Large intestine (tissue), 3 donors: ENCODE data around the gene SAPCD1. TPM values are rescaled to one million over a fixed set of nuclear protein-coding genes. Genes with fewer than 3 reads are reported as not detected.
A peak's percentile ranks its signal among the peaks of the same experiment; 100 is the strongest.

Experiments used
- DNase-seq, 2 donors: peaks; one replicate each; pipeline versions ENCODE4 v3.0.0 to v3.0.0-alpha.2; 2013
- H3K27ac ChIP-seq: one replicate; pipeline ENCODE4 v1.5.1; 2013; ENCODE audit warnings: low read length
- H3K27me3 ChIP-seq: 2 replicates; pipeline ENCODE4 v1.6.1; 2013; ENCODE audit warnings: low read length; ENCODE audit not compliant: control insufficient read depth, insufficient read depth
- H3K36me3 ChIP-seq: 2 replicates; pipeline ENCODE4 v1.6.1; 2013; ENCODE audit warnings: low read length; ENCODE audit not compliant: control insufficient read depth, insufficient read depth
- H3K4me1 ChIP-seq: one replicate; pipeline ENCODE4 v1.6.1; 2013; ENCODE audit warnings: low read length; ENCODE audit not compliant: control insufficient read depth, insufficient read depth
- H3K4me3 ChIP-seq: one replicate; pipeline ENCODE4 v1.5.1; 2013; ENCODE audit warnings: low read length
- H3K9me3 ChIP-seq: one replicate; pipeline ENCODE4 v1.6.1; 2013; ENCODE audit warnings: mild to moderate bottlenecking, low read depth, low read length, moderate library complexity; ENCODE audit not compliant: control insufficient read depth
- WGBS: methylation state at CpG from one replicate; pipeline ENCODE4 v1.1.5; 2013; ENCODE audit warnings: low lambda C conversion rate; ENCODE audit not compliant: insufficient coverage; 5-methylcytosine and 5-hydroxymethylcytosine counted together
- polyA plus RNA-seq: library from polyadenylated mRNA; unstranded; fragments of 120-200 nt; gene quantifications from one replicate; pipeline ENCODE4 v1.2.1, GENCODE V29; 2013

Gene SAPCD1
- polyA plus RNA-seq, 1 donor = 15.0 TPM

GRCh38 chr6:31729515-31729978 is 32.9 kb upstream of the SAPCD1 start:
- H3K27ac ChIP-seq = peak overlapping the region; percentile 99
- peaks cover 30% of the 10 kb centered on the region for H3K4me1 ChIP-seq
- no CpG with 5 or more reads among the region's 29 CpGs for WGBS
- peak; percentile 87 to 94 for DNase-seq
- no peaks in the 10 kb centered on the region for H3K9me3 ChIP-seq
- H3K27me3 ChIP-seq = no peaks in the 10 kb centered on the region
- peaks cover 68% of the 10 kb centered on the region for H3K36me3 ChIP-seq
- peak overlapping the region; percentile 96 for H3K4me3 ChIP-seq

GRCh38 chr6:31729979-31730630 is 32.4 kb upstream of the SAPCD1 start:
- peak overlapping the region; percentile 96 for H3K4me3 ChIP-seq
- H3K27me3 ChIP-seq = no peaks in the 10 kb centered on the region
- peak overlapping the region; percentile 99 for H3K27ac ChIP-seq
- WGBS = no CpG with 5 or more reads among the region's 46 CpGs
- peaks cover 68% of the 10 kb centered on the region for H3K36me3 ChIP-seq
- peak; percentile 88 for DNase-seq
- peaks cover 30% of the 10 kb centered on the region for H3K4me1 ChIP-seq
- no peaks in the 10 kb centered on the region for H3K9me3 ChIP-seq

DNA sequence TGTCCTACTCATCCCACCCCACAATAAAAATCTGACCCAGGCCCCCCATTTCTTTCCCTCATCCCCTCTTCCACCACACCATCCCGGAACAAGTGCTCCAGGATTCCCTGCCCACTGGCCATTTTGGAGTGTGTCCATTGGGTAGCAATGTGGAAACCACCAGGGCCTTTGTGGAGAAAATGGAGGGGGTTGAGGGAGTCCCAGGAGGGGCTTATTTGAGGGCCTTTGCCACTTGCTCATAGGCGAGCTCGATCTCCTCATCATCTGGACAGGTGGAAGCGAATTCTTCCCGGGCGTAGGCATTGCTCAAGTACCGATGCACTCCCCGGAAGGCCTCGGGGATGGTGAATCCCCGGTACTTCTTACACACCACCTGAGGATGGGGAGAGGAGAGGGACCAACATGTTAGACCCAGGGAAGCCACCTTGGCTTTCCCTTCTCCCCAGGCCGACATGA is 31.8 kb upstream of the SAPCD1 start:
- H3K4me1 ChIP-seq = peaks cover 30% of the 10 kb centered on the region
- H3K27me3 ChIP-seq = no peaks in the 10 kb centered on the region
- DNase-seq = no peak
- no CpG with 5 or more reads among the region's 11 CpGs for WGBS
- no peaks in the 10 kb centered on the region for H3K9me3 ChIP-seq
- H3K36me3 ChIP-seq = peaks cover 65% of the 10 kb centered on the region
- peak overlapping the region; percentile 99 for H3K27ac ChIP-seq
- H3K4me3 ChIP-seq = peak overlapping the region; percentile 96

DNA sequence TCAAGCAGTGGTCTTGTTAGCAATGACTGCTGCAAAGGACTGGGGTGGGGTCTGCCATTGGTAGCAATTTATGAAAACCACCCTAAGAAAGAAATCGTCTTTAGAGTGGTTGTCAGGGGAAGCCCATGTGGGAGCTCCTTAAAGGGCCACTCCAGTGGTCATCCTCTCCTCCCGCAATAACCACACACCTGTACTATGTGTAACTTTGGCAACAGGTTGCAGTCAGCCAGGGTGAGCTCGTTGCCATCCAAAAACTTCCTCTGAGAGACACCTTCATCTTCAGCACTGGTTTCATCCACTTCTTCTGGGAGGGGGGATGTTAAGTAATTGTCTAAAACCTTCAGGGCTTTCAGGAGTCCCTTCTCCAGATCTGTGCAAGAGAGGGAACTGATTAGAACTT is 30.4 kb upstream of the SAPCD1 start:
- Histone ChIP-seq H3K4me1 (peaks cover 34% of the 10 kb centered on the region), H3K4me3 (no peak overlapping the region), H3K27me3 (no peaks in the 10 kb centered on the region), H3K9me3 (no peaks in the 10 kb centered on the region), H3K36me3 (peaks cover 52% of the 10 kb centered on the region), H3K27ac (no peak overlapping the region)
- no CpG with 5 or more reads among the region's 3 CpGs for WGBS
- no peak for DNase-seq

GRCh38 chr6:31733734-31734133 is 28.7 kb upstream of the SAPCD1 start:
- Histone ChIP-seq H3K4me1 (peaks cover 30% of the 10 kb centered on the region), H3K4me3 (peak overlapping the region; percentile 87), H3K9me3 (no peaks in the 10 kb centered on the region), H3K27ac (peak overlapping the region; percentile 96), H3K27me3 (no peaks in the 10 kb centered on the region), H3K36me3 (peaks cover 41% of the 10 kb centered on the region)
- no peak for DNase-seq
- no CpG with 5 or more reads among the region's 4 CpGs for WGBS

DNA sequence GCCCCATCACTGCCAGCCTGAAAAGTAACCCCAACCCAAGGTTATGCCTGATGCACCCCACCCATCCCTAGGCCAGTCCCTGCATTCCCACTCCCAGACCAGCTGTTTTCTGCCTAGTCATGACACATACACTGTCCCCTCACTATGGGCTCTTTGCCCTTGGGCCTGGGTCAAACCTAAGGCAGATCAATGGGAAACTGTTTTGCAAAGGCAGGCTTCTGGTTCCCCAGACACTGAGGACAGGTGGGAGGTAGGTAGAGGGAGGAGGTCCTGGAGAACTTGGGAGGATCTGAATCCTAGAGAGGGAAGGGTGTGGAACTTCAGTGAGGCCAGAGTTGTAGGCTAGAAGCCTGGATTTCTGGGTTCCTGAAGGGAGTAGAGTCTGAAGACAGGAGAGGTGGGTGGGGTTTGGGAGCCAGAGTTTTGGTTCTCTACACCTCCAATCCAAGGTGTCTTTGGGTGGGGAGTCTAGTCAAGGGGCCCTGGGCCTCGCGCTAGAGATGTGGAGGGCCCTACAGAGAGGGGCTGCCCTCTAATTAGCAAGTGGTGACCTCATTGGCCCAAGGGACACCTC is 28.1 kb upstream of the SAPCD1 start:
- no peaks in the 10 kb centered on the region for H3K9me3 ChIP-seq
- DNase-seq = no peak
- no peaks in the 10 kb centered on the region for H3K27me3 ChIP-seq
- peaks cover 41% of the 10 kb centered on the region for H3K36me3 ChIP-seq
- H3K4me1 ChIP-seq = peaks cover 33% of the 10 kb centered on the region
- H3K27ac ChIP-seq = peak overlapping the region; percentile 96
- H3K4me3 ChIP-seq = peak overlapping the region; percentile 87
- no CpG with 5 or more reads among the region's 2 CpGs for WGBS

- peaks cover 33% of the 10 kb centered on the region for H3K4me1 ChIP-seq
- H3K27me3 ChIP-seq = no peaks in the 10 kb centered on the region
- H3K27ac ChIP-seq = peak overlapping the region; percentile 96
- H3K36me3 ChIP-seq = peaks cover 41% of the 10 kb centered on the region
- H3K4me3 ChIP-seq = peak overlapping the region; percentile 87
- WGBS = 3% methylated on average over 7 of the region's 18 CpGs
- no peaks in the 10 kb centered on the region for H3K9me3 ChIP-seq
- peak; percentile 72 to 86 for DNase-seq
Measured at GRCh38 chr6:31734821-31735406, 27.5 kb upstream of the SAPCD1 start.

DNA sequence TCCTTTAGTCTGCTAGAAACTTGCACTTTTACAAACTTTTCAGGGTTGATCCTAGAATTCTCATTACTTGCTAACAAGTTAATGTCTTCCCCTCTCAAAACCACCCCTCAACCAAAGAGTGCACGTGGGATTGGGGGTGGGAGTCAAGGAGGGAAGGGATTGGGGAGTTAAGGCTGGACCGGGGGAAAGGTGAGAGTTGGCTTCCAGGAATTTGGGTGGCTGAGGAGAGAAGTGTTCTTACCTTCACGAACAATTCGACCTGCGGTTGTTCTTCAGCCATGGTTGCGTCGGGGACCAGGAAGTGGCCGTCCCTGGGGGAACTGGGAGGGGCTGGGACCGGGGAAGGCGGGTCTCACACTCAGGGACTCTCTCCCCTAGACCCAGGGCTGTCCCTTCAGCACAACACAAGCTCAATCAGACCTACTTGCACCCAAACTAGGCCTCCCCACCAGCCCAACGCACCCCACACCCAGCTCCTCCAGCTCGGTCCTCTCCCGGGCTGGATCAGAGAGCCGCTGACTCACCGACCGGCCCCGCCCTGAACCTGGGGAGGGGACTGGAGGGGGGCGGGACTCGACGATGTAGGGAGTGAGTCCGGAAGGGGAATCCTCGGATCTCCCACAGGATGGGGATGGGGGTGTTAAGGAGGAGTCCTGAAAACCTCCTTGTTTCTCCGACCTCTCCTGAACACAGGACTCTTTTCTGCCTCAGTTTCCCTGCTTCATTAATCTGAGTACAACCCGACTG is 26.3 kb upstream of the SAPCD1 start, which contains the start of gene CLIC1:
CLIC1 (minus strand) TSS at position 510 of the 747 bp plus-strand sequence; CDS start at position 280, 230 bp downstream.
- no CpG with 5 or more reads among the region's 24 CpGs for WGBS
- H3K4me1 ChIP-seq = peaks cover 34% of the 10 kb centered on the region
- H3K27ac ChIP-seq = peak within 1 kb of the TSS; percentile 96
- H3K9me3 ChIP-seq = no peaks in the 10 kb centered on the region
- peak within 1 kb of the TSS; percentile 87 for H3K4me3 ChIP-seq
- no peaks in the 10 kb centered on the region for H3K27me3 ChIP-seq
- peak; percentile 90 to 95 for DNase-seq
- peaks cover 31% of the 10 kb centered on the region for H3K36me3 ChIP-seq

GRCh38 chr6:31736768-31737314 is 25.6 kb upstream of the SAPCD1 start:
- peak in 1 of 2 donors; percentile 44 for DNase-seq
- peak overlapping the region; percentile 96 for H3K27ac ChIP-seq
- no peaks in the 10 kb centered on the region for H3K27me3 ChIP-seq
- peak overlapping the region; percentile 87 for H3K4me3 ChIP-seq
- no peaks in the 10 kb centered on the region for H3K9me3 ChIP-seq
- H3K4me1 ChIP-seq = peaks cover 35% of the 10 kb centered on the region
- no CpG with 5 or more reads among the region's 10 CpGs for WGBS
- peaks cover 28% of the 10 kb centered on the region for H3K36me3 ChIP-seq
